ENCODE results near the gene TTC3. TPM values are rescaled to one million over a fixed set of nuclear protein-coding genes. Genes with fewer than 3 reads are reported as not detected.

The TTC3 gene
- total RNA-seq, 1 experiment from 2014 or later, result 92.8 TPM

GRCh38 chr21:37202221-37203110 lies 129.4 kb downstream of the TTC3 start:
- no peaks in the 10 kb centered on the region for H3K9me3 ChIP-seq
- Mint-ChIP-seq H3K27me3 (ENCODE audit: insufficient read depth, unreplicated experiment) (no peaks in the 10 kb centered on the region), H3K4me1 (ENCODE audit: low read depth, unreplicated experiment) (no peaks in the 10 kb centered on the region), H3K36me3 (ENCODE audit: insufficient read depth, unreplicated experiment) (peaks cover 62% of the 10 kb centered on the region), H3K27ac (ENCODE audit: unreplicated experiment) (no peak overlapping the region), H3K9me3 (ENCODE audit: unreplicated experiment) (no peaks in the 10 kb centered on the region), H3K4me3 (ENCODE audit: unreplicated experiment) (no peak overlapping the region)
- intact Hi-C loops (cut with micrococcal nuclease; ENCODE audit: unreplicated experiment), result no loop called here
- H3K36me3 ChIP-seq (ENCODE audit: control insufficient read depth, insufficient read depth, low read length), result peaks cover 3% of the 10 kb centered on the region; the same call in 1 of the 2 replicates
- H3K27me3 ChIP-seq (replicated peaks; ENCODE audit: control insufficient read depth, insufficient read depth, low read length), result no peaks in the 10 kb centered on the region
- CTCF ChIA-PET, result no interaction called here
- H3K4me1 ChIP-seq, result no peaks in the 10 kb centered on the region
- no peak for DNase-seq
- TSS peak; percentile 66 for BruUV-seq (replicated peaks)
- no peak overlapping the region for H3K4me3 ChIP-seq (ENCODE audit: low read depth, low read length)
- no peak for TF ChIP-seq CTCF (IDR thresholded peaks at IDR 0.05; ENCODE audit: insufficient read depth in 1 of 2, low read depth in 1 of 2, low read length in 1 of 2, severe bottlenecking in 1 of 2, unreplicated experiment in 1 of 2)
- POLR2A ChIA-PET, result no interaction called here

GRCh38 chr21:37204580-37204979 lies 131.5 kb downstream of the TTC3 start:
- Histone ChIP-seq H3K4me3 (ENCODE audit: low read depth, low read length) (no peak overlapping the region), H3K4me1 (no peaks in the 10 kb centered on the region), H3K36me3 (ENCODE audit: control insufficient read depth, insufficient read depth, low read length) (peaks cover 3% of the 10 kb centered on the region; the same call in 1 of the 2 replicates), H3K27me3 (replicated peaks; ENCODE audit: control insufficient read depth, insufficient read depth, low read length) (no peaks in the 10 kb centered on the region), H3K9me3 (no peaks in the 10 kb centered on the region)
- peaks cover 50% of the 10 kb centered on the region for H3K36me3 Mint-ChIP-seq (ENCODE audit: insufficient read depth, unreplicated experiment)
- intact Hi-C loops (cut with micrococcal nuclease; ENCODE audit: unreplicated experiment), result no loop called here
- no peak overlapping the region for H3K4me3 Mint-ChIP-seq (ENCODE audit: unreplicated experiment)
- no TSS peak for BruUV-seq (replicated peaks)
- no peak for TF ChIP-seq CTCF (IDR thresholded peaks at IDR 0.05; ENCODE audit: insufficient read depth in 1 of 2, low read depth in 1 of 2, low read length in 1 of 2, severe bottlenecking in 1 of 2, unreplicated experiment in 1 of 2)
- ChIA-PET POLR2A (no interaction called here), CTCF (no interaction called here)
- H3K4me1 Mint-ChIP-seq (ENCODE audit: low read depth, unreplicated experiment), result no peaks in the 10 kb centered on the region
- no peak for DNase-seq
- no peaks in the 10 kb centered on the region for H3K9me3 Mint-ChIP-seq (ENCODE audit: unreplicated experiment)
- no peak overlapping the region for H3K27ac Mint-ChIP-seq (ENCODE audit: unreplicated experiment)
- no peaks in the 10 kb centered on the region for H3K27me3 Mint-ChIP-seq (ENCODE audit: insufficient read depth, unreplicated experiment)

- no peak for TF ChIP-seq CTCF (IDR thresholded peaks at IDR 0.05; ENCODE audit: insufficient read depth in 1 of 2, low read depth in 1 of 2, low read length in 1 of 2, severe bottlenecking in 1 of 2, unreplicated experiment in 1 of 2)
- ChIA-PET POLR2A (no interaction called here), CTCF (no interaction called here)
- BruUV-seq (replicated peaks), result no TSS peak
- Histone ChIP-seq H3K9me3 (no peaks in the 10 kb centered on the region; the same call in 1 of the 2 replicates), H3K27me3 (replicated peaks; ENCODE audit: control insufficient read depth, insufficient read depth, low read length) (no peaks in the 10 kb centered on the region), H3K4me1 (no peaks in the 10 kb centered on the region), H3K36me3 (ENCODE audit: control insufficient read depth, insufficient read depth, low read length) (no peaks in the 10 kb centered on the region; the same call in 1 of the 2 replicates), H3K4me3 (ENCODE audit: low read depth, low read length) (no peak overlapping the region)
- no peak overlapping the region for H3K27ac Mint-ChIP-seq (ENCODE audit: unreplicated experiment)
- H3K4me1 Mint-ChIP-seq (ENCODE audit: low read depth, unreplicated experiment), result no peaks in the 10 kb centered on the region
- no peaks in the 10 kb centered on the region for H3K9me3 Mint-ChIP-seq (ENCODE audit: unreplicated experiment)
- no peaks in the 10 kb centered on the region for H3K27me3 Mint-ChIP-seq (ENCODE audit: insufficient read depth, unreplicated experiment)
- H3K4me3 Mint-ChIP-seq (ENCODE audit: unreplicated experiment), result no peak overlapping the region
- H3K36me3 Mint-ChIP-seq (ENCODE audit: insufficient read depth, unreplicated experiment), result peaks cover 33% of the 10 kb centered on the region
- no peak for DNase-seq
- intact Hi-C loops (cut with micrococcal nuclease; ENCODE audit: unreplicated experiment), result no loop called here
Measured at GRCh38 chr21:37206496-37206895, 133.4 kb downstream of the TTC3 start.

All from Caco-2 (cell line).